ENCODE data around the gene LEMD3.

- TF ChIP-seq FOXM1 (IDR thresholded peaks at IDR 0.05; ENCODE audit: borderline replicate concordance), result no peak
- no peak for TF ChIP-seq SUZ12 (IDR thresholded peaks at IDR 0.05)
Measured at GRCh38 chr12:65220761-65221160, 51.4 kb downstream of the LEMD3 start.
